ENCODE data around the gene TSPAN32. TPM values are rescaled to one million over a fixed set of nuclear protein-coding genes. Genes with fewer than 3 reads are reported as not detected.

Gene TSPAN32
- total and polyA plus RNA-seq, 2 donors (not counting 3 experiments of a cell fraction or from before 2014, with no cell fraction given) = not detected

GRCh38 chr11:2287091-2287490, 14.7 kb upstream of the TSPAN32 start:
- no peaks in the 10 kb centered on the region for H3K9me1 ChIP-seq (replicated peaks; ENCODE audit: control insufficient read depth, extremely low read depth, insufficient read depth, low read length)
- dilution Hi-C loops (cut with MboI; ENCODE audit: extremely low pct_ligation_motif_present, low sequenced_read_pairs) (no loop called here), intact Hi-C loops (cut with micrococcal nuclease) (no loop called here)
- H3K27ac ChIP-seq (ENCODE audit: insufficient read depth, low read depth, low read length) = no peak overlapping the region
- no peak for TF ChIP-seq EZH2 (IDR thresholded peaks at IDR 0.05; ENCODE audit: borderline replicate concordance, low read depth, low read length, severe bottlenecking)
- TF ChIP-seq POLR2AphosphoS5 (IDR thresholded peaks at IDR 0.05; ENCODE audit: insufficient read depth, low read depth, low read length) = no peak
- no peak for TF ChIP-seq POLR2A (IDR thresholded peaks at IDR 0.05; ENCODE audit: low read depth, low read length)
- TF ChIP-seq JUN (IDR thresholded peaks at IDR 0.05; ENCODE audit: borderline replicate concordance, insufficient read depth, insufficient read length, low read depth) = no peak
- no TSS peak for BruUV-seq (replicated peaks)
- DNase-seq (ENCODE audit: low read depth, low spot score) (no peak), FAIRE-seq (no peak)
- no peak overlapping the region for H2AFZ ChIP-seq (ENCODE audit: low read depth, low read length)
- ChIA-PET CTCF (no interaction called here), POLR2A (no interaction called here)
- no peaks in the 10 kb centered on the region for H3K9me3 ChIP-seq (replicated peaks; ENCODE audit: control insufficient read depth, insufficient read depth, low read length)
- no peaks in the 10 kb centered on the region for H3K79me2 ChIP-seq (ENCODE audit: control insufficient read depth, insufficient read depth, low read length)
- no peaks in the 10 kb centered on the region for H3K4me1 ChIP-seq (ENCODE audit: control insufficient read depth, extremely low read depth, insufficient read depth, low read length)
- H3K27me3 ChIP-seq (ENCODE audit: control insufficient read depth in 2 of 2, insufficient read depth in 2 of 2, low read length in 2 of 2) = peaks cover 4 to 9% of the 10 kb centered on the region in 2 experiments
- H4K20me1 ChIP-seq (replicated peaks; ENCODE audit: control insufficient read depth, extremely low read depth, insufficient read depth, low read length) = no peaks in the 10 kb centered on the region
- H3K36me3 ChIP-seq (ENCODE audit: control insufficient read depth in 2 of 2, extremely low read depth in 1 of 2, insufficient read depth in 2 of 2, low read length in 2 of 2) = no peaks in the 10 kb centered on the region
- no peak overlapping the region for H3K9ac ChIP-seq (replicated peaks; ENCODE audit: extremely low read depth, insufficient read depth, low read length)
- no peak overlapping the region for H3K4me3 ChIP-seq (replicated peaks in 1 of 3; ENCODE audit: insufficient read depth in 1 of 3, low read depth in 1 of 3, low read length in 3 of 3)
- no peak overlapping the region for H3K4me2 ChIP-seq (ENCODE audit: insufficient read depth, low read length)

DNA sequence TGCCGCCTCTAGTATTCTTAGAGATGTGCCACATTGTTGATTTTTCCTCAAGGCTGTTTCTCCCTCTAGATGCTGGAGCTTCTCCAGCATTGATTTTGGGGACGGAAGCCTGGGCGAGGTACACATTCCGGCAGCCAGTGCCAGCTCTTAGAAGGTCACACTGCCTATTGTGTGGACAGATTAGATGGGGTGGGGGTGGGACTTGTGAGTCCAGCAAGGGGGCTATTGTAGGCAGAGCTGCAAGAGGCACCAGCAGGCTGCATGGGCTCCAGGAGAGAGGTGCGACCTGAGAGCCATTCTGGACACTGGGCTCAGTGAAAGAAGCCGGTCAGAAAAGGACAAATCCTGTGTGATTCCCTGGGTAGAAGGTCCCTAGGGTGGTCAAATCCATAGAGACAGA, 12.5 kb upstream of the TSPAN32 start:
- Histone ChIP-seq H3K79me2 (ENCODE audit: control insufficient read depth, insufficient read depth, low read length) (no peaks in the 10 kb centered on the region), H3K36me3 (ENCODE audit: control insufficient read depth in 2 of 2, extremely low read depth in 1 of 2, insufficient read depth in 2 of 2, low read length in 2 of 2) (no peaks in the 10 kb centered on the region), H3K27me3 (ENCODE audit: control insufficient read depth in 2 of 2, insufficient read depth in 2 of 2, low read length in 2 of 2) (peaks cover 0 to 4% of the 10 kb centered on the region in 2 experiments), H2AFZ (ENCODE audit: low read depth, low read length) (no peak overlapping the region), H3K4me2 (ENCODE audit: insufficient read depth, low read length) (no peak overlapping the region), H3K9me3 (replicated peaks; ENCODE audit: control insufficient read depth, insufficient read depth, low read length) (no peaks in the 10 kb centered on the region), H3K4me3 (replicated peaks in 1 of 3; ENCODE audit: insufficient read depth in 1 of 3, low read depth in 1 of 3, low read length in 3 of 3) (no peak overlapping the region), H3K27ac (ENCODE audit: insufficient read depth, low read depth, low read length) (no peak overlapping the region), H4K20me1 (replicated peaks; ENCODE audit: control insufficient read depth, extremely low read depth, insufficient read depth, low read length) (no peaks in the 10 kb centered on the region), H3K9me1 (replicated peaks; ENCODE audit: control insufficient read depth, extremely low read depth, insufficient read depth, low read length) (no peaks in the 10 kb centered on the region), H3K4me1 (ENCODE audit: control insufficient read depth, extremely low read depth, insufficient read depth, low read length) (no peaks in the 10 kb centered on the region), H3K9ac (replicated peaks; ENCODE audit: extremely low read depth, insufficient read depth, low read length) (no peak overlapping the region)
- no peak for DNase-seq (ENCODE audit: low read depth, low spot score)
- dilution Hi-C loops (cut with MboI; ENCODE audit: extremely low pct_ligation_motif_present, low sequenced_read_pairs) = no loop called here
- no TSS peak for BruUV-seq (replicated peaks)
- ChIA-PET POLR2A (no interaction called here), CTCF (interaction anchor here (1.7 kb wide), 1 partner anchor 16 kb away, joined by 5 read pairs; no protein-coding TSS in a partner anchor)
- FAIRE-seq = no peak
- intact Hi-C loops (cut with micrococcal nuclease) = no loop called here
- TF ChIP-seq FOS (IDR thresholded peaks at IDR 0.05; ENCODE audit: borderline replicate concordance, insufficient read depth, low read length) = no peak
- TF ChIP-seq POLR2A (IDR thresholded peaks at IDR 0.05; ENCODE audit: low read depth, low read length) = no peak
- no peak for TF ChIP-seq JUN (IDR thresholded peaks at IDR 0.05; ENCODE audit: borderline replicate concordance, insufficient read depth, insufficient read length, low read depth)
- no peak for TF ChIP-seq MYC (IDR thresholded peaks at IDR 0.05; ENCODE audit: low read depth, low read length)
- no peak for TF ChIP-seq POLR2AphosphoS5 (IDR thresholded peaks at IDR 0.05; ENCODE audit: insufficient read depth, low read depth, low read length)
- TF ChIP-seq, protein P1, sequence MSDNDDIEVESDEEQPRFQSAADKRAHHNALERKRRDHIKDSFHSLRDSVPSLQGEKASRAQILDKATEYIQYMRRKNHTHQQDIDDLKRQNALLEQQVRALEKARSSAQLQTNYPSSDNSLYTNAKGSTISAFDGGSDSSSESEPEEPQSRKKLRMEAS (IDR thresholded peaks at IDR 0.05; ENCODE audit: insufficient read depth, insufficient read length) = no peak
- TF ChIP-seq EZH2 (IDR thresholded peaks at IDR 0.05; ENCODE audit: borderline replicate concordance, low read depth, low read length, severe bottlenecking) = no peak
- TF ChIP-seq, protein P2, sequence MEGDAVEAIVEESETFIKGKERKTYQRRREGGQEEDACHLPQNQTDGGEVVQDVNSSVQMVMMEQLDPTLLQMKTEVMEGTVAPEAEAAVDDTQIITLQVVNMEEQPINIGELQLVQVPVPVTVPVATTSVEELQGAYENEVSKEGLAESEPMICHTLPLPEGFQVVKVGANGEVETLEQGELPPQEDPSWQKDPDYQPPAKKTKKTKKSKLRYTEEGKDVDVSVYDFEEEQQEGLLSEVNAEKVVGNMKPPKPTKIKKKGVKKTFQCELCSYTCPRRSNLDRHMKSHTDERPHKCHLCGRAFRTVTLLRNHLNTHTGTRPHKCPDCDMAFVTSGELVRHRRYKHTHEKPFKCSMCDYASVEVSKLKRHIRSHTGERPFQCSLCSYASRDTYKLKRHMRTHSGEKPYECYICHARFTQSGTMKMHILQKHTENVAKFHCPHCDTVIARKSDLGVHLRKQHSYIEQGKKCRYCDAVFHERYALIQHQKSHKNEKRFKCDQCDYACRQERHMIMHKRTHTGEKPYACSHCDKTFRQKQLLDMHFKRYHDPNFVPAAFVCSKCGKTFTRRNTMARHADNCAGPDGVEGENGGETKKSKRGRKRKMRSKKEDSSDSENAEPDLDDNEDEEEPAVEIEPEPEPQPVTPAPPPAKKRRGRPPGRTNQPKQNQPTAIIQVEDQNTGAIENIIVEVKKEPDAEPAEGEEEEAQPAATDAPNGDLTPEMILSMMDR (IDR thresholded peaks at IDR 0.05; ENCODE audit: extremely low read depth in 1 of 2, insufficient read depth in 1 of 2, low read depth in 1 of 2, low read length in 2 of 2) = no peak
- TF ChIP-seq GATA2 (IDR thresholded peaks at IDR 0.05; ENCODE audit: insufficient read depth, insufficient read length, low read depth, low read length) = no peak

Measured in endothelial cell of umbilical vein (primary cell).